ENCODE data around the gene GABBR2.

GRCh38 chr9:98375138-98375726 is 333.5 kb downstream of the GABBR2 start:
- TF ChIP-seq, protein P1, sequence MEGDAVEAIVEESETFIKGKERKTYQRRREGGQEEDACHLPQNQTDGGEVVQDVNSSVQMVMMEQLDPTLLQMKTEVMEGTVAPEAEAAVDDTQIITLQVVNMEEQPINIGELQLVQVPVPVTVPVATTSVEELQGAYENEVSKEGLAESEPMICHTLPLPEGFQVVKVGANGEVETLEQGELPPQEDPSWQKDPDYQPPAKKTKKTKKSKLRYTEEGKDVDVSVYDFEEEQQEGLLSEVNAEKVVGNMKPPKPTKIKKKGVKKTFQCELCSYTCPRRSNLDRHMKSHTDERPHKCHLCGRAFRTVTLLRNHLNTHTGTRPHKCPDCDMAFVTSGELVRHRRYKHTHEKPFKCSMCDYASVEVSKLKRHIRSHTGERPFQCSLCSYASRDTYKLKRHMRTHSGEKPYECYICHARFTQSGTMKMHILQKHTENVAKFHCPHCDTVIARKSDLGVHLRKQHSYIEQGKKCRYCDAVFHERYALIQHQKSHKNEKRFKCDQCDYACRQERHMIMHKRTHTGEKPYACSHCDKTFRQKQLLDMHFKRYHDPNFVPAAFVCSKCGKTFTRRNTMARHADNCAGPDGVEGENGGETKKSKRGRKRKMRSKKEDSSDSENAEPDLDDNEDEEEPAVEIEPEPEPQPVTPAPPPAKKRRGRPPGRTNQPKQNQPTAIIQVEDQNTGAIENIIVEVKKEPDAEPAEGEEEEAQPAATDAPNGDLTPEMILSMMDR (conservative IDR thresholded peaks at IDR 0.05; ENCODE audit: low read length), result no peak
- TF ChIP-seq EZH2phosphoT487 (IDR thresholded peaks at IDR 0.05; ENCODE audit: borderline replicate concordance, low read depth, low read length), result no peak
